ENCODE data around the gene PACRGL.

PACRGL gene

DNA sequence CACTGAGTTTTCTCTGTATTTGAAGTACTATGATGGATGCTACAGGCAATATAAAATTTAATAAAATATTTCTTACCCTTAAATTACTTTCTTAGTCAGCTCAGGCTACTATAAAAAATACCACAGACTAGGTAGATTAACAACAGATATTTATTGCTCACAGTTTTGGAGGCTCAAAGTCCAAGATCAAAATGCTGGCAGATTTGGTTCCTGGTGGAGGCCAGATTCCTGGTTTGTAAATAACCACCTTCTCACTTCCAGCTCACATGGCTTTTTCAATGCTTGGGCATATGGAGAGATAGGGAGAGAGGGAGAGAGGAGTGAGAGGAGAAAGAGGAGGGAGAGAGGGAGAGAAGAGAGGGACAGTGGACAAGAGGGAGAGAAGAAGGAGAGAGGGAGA lies 24.5 kb upstream of the PACRGL start:
- DNase-seq (ENCODE audit: extremely low read depth, low read depth): no peak
- no peak for TF ChIP-seq CTCF (IDR thresholded peaks at IDR 0.05; ENCODE audit: low read depth, low read length)

GRCh38 chr4:20676501-20677197 lies 23.6 kb upstream of the PACRGL start:
- no peak for TF ChIP-seq CTCF (IDR thresholded peaks at IDR 0.05; ENCODE audit: low read depth, low read length)
- DNase-seq (ENCODE audit: extremely low read depth, low read depth): no peak

GRCh38 chr4:20678400-20678799 lies 21.9 kb upstream of the PACRGL start:
- TF ChIP-seq CTCF (IDR thresholded peaks at IDR 0.05; ENCODE audit: low read depth, low read length): no peak
- DNase-seq (ENCODE audit: extremely low read depth, low read depth): no peak

DNA sequence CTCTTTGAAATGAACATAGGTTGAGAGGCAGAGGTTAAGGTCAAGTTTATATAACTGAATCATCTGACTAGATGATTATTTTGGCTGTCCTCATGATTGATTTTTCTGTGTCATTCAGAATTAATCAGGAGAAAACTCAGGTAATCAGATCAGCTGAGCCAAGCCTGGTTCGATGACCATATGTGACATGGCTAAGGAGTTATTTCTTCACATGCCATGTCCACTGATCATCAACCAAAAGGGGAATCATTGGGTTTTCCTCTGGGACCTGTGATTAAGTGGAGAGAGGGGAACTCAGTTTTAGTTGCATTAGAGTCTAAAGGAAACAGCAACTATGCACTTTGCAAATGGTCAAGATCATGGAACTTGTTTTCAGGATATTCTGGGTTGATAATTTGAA lies 20.3 kb upstream of the PACRGL start:
- TF ChIP-seq CTCF (IDR thresholded peaks at IDR 0.05; ENCODE audit: low read depth, low read length): no peak
- no peak for DNase-seq (ENCODE audit: extremely low read depth, low read depth)

DNA sequence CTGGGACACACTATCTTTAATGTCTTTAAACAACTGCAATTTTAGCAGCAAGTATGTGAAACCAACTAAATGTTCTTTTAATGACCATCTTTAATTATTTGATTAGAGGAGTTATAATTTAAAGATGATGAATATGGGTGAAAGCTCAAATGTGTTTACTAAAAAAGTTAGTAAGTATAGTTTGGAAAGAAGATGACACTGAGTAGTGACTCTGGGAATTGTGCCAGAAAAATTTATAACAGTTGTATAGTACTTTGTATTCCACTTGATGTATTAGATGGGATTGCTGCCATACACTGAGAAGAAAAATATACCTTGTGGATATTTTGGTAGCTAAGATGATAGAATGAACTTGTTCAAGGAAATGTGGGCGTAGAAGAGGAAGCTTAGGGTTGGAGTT lies 19.5 kb upstream of the PACRGL start:
- no peak for TF ChIP-seq CTCF (IDR thresholded peaks at IDR 0.05; ENCODE audit: low read depth, low read length)
- DNase-seq (ENCODE audit: extremely low read depth, low read depth): no peak

GRCh38 chr4:20681271-20681670 lies 19.0 kb upstream of the PACRGL start:
- no peak for DNase-seq (ENCODE audit: extremely low read depth, low read depth)
- TF ChIP-seq CTCF (IDR thresholded peaks at IDR 0.05; ENCODE audit: low read depth, low read length): no peak

DNA sequence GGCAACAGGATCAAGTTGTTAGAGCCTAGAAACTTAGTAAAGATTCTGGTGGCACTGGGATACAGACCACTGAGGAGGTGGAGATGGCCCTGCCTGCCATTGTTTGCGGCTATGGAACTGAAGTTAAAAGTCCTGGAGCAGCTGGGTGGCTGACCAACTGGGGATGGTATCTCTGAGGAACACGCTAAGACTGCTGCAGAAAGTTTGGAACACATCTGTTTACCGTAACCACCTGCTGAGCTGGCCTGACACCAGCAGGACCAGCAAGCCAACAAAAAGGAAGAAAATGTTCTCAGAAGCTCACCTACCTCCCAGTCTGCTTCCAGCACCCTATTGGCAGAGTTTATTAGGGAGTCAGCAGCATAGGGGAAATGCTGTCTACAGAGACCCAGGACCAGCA lies 17.4 kb upstream of the PACRGL start:
- DNase-seq (ENCODE audit: extremely low read depth, low read depth): no peak

More for the DNA sequence above, 17.4 kb upstream of the PACRGL start:
- no peak for TF ChIP-seq CTCF (IDR thresholded peaks at IDR 0.05; ENCODE audit: low read depth, low read length)

All from AG09319 (cell line).